Testis (tissue), 3 donors: ENCODE measurements around the gene EXD3. TPM values are rescaled to one million over a fixed set of nuclear protein-coding genes. Genes with fewer than 3 reads are reported as not detected.

ENCODE experiments used
- DNase-seq: peaks from one replicate; pipeline ENCODE4 v3.0.0-alpha.2; 2019
- H3K27ac ChIP-seq, 2 donors: fragments of 200-600 bp; sonication (generic); one replicate each; pipeline ENCODE4 v1.5.1; 2019
- H3K27me3 ChIP-seq: fragments of 200-600 bp; sonication (generic); one replicate; pipeline ENCODE4 v1.5.1; 2019
- H3K36me3 ChIP-seq: fragments of 200-600 bp; sonication (generic); one replicate; pipeline ENCODE4 v1.5.1; 2017; ENCODE audit warnings: low read depth; ENCODE audit errors: missing control alignments
- H3K4me1 ChIP-seq: fragments of 200-600 bp; sonication (generic); one replicate; pipeline ENCODE4 v1.5.1; 2019
- H3K4me3 ChIP-seq, 2 donors: fragments of 200-600 bp; sonication (generic); one replicate each; pipeline ENCODE4 v1.5.1; 2017 to 2019
- H3K9me3 ChIP-seq: fragments of 200-600 bp; sonication (generic); one replicate; pipeline ENCODE4 v1.5.1; 2017
- CTCF ChIP-seq, 3 experiments: fragments of 450-650 bp in 2 of 3; fragments of 200-600 bp in 1 of 3; sonication (generic) in 1 of 3; IDR thresholded peaks; one replicate each; pipeline ENCODE4 v1.5.1; 2016 to 2019; ENCODE audit warnings: antibody characterized with exemption in 3 of 3, mild to moderate bottlenecking in 2 of 3, moderate library complexity in 1 of 3
- POLR2A ChIP-seq: fragments of 450-650 bp; IDR thresholded peaks from one replicate; pipeline ENCODE4 v1.6.1; 2017; ENCODE audit warnings: antibody characterized with exemption, mild to moderate bottlenecking, moderate library complexity
- WGBS, 2 donors: methylation state at CpG; one replicate each; pipeline ENCODE4 v1.1.5; 2018; 5-methylcytosine and 5-hydroxymethylcytosine counted together
- intact Hi-C: fragments of 100-400 bp; cut with DNase I; formaldehyde crosslinking; loops from one replicate; pipeline ENCODE4 v1.15.1; 2023; ENCODE audit warnings: low total_unique reads
- polyA plus RNA-seq: library from polyadenylated mRNA; stranded (reverse); fragments of 350-450 nt; fragmentation: Illumina TruSeq; extraction: RNeasy Lipid Tissue Mini Kit (QIAGEN cat#74804); gene quantifications from one replicate; pipeline ENCODE4 v1.2.3, GENCODE V29; 2014; ENCODE audit warnings: low read depth, low replicate concordance; ENCODE audit not compliant: insufficient read depth
- total RNA-seq, 2 donors: library from RNA; depleted of rRNA; stranded (reverse); fragments of >200 nt; gene quantifications; one replicate each; pipeline ENCODE4 v1.2.3, GENCODE V29; 2016

EXD3 gene
- total and polyA plus RNA-seq, 3 donors from 2014 or later, result 8.9 to 24.5 (median 15.5) TPM

- 59 to 80% methylated on average over 5 to 31 of the region's 34 CpGs for WGBS, 2 donors
Measured at GRCh38 chr9:137429974-137430722, 7.2 kb upstream of the EXD3 start.

DNA sequence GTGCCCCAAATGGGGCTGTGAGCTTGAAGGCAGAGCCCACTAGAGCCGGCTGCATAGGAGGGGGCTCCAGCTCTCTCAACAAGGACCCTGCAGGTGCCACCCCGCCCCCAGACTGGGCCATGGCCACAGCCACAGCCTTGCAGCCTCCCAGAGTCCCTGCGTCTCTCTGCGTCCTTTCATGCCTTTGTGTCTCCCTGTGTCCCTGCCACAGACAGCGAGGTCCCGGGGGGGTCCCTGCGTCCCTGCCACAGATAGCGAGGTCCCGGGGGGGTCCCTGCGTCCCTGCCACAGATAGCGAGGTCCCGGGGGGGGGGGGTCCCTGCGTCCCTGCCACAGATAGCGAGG is 6.6 kb upstream of the EXD3 start:
- no peaks in the 10 kb centered on the region for H3K4me1 ChIP-seq
- no peak overlapping the region for H3K4me3 ChIP-seq
- TF ChIP-seq CTCF (IDR thresholded peaks at IDR 0.05) (no peak), POLR2A (no peak)
- intact Hi-C loops, result no loop called here
- no peaks in the 10 kb centered on the region for H3K9me3 ChIP-seq
- H3K36me3 ChIP-seq, result no peaks in the 10 kb centered on the region
- no peak overlapping the region for H3K27ac ChIP-seq
- DNase-seq, result no peak
- H3K27me3 ChIP-seq, result no peaks in the 10 kb centered on the region
- 79 to 90% methylated on average over 2 to 13 of the region's 14 CpGs for WGBS, 2 donors

More at GRCh38 chr9:137429974-137430722, 7.2 kb upstream of the EXD3 start:
- Histone ChIP-seq H3K27ac (no peak overlapping the region), H3K36me3 (no peaks in the 10 kb centered on the region), H3K27me3 (no peaks in the 10 kb centered on the region), H3K9me3 (no peaks in the 10 kb centered on the region), H3K4me1 (no peaks in the 10 kb centered on the region), H3K4me3 (no peak overlapping the region)
- no peak for TF ChIP-seq CTCF (IDR thresholded peaks at IDR 0.05)
- TF ChIP-seq POLR2A, result no peak
- DNase-seq, result no peak
- intact Hi-C loops, result no loop called here

DNA sequence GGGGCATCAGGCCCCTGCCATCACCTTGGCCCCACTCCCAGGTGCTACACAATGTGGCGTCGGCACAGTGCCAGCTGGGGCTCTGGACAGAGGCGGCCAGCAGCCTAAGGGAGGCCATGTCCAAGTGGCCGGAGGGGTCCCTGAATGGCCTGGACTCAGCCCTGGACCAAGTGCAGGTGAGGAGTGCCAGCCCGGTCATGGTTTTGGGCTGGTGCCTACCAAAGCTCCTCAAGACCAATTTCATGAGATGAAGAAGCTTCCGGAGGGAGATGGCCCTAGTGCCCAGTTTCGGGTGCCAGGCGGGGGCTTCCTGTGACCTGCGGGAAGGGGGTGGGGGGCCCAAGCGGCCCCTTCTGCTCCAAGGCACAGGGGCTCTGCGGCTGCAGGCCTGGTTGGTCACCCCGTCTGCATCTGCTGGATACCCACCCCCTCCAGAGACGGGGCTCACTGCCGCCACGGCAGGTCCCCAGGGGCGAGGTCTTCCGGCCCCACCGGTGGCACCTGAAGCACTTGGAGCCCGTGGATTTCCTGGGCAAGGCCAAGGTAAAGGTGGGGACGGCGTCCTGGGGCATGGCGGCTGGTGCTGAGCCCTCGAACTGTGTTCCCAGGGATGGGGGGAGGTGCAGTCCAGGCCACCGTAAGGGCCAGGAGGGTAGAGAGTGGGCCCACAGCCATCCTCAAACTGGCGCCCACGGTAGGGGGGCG is 6.0 kb upstream of the EXD3 start:
- no peaks in the 10 kb centered on the region for H3K9me3 ChIP-seq
- H3K4me1 ChIP-seq, result no peaks in the 10 kb centered on the region
- intact Hi-C loops, result no loop called here
- no peak overlapping the region for H3K4me3 ChIP-seq
- DNase-seq, result no peak
- TF ChIP-seq CTCF (IDR thresholded peaks at IDR 0.05), result no peak
- TF ChIP-seq POLR2A, result no peak
- 90 to 92% methylated on average over 4 to 27 of the region's 27 CpGs for WGBS, 2 donors
- H3K36me3 ChIP-seq, result no peaks in the 10 kb centered on the region
- no peaks in the 10 kb centered on the region for H3K27me3 ChIP-seq
- H3K27ac ChIP-seq, result no peak overlapping the region

GRCh38 chr9:137428311-137428630 is 5.3 kb upstream of the EXD3 start:
- Histone ChIP-seq H3K9me3 (no peaks in the 10 kb centered on the region), H3K36me3 (no peaks in the 10 kb centered on the region), H3K27me3 (no peaks in the 10 kb centered on the region), H3K4me3 (no peak overlapping the region), H3K27ac (no peak overlapping the region), H3K4me1 (no peaks in the 10 kb centered on the region)
- TF ChIP-seq CTCF (IDR thresholded peaks at IDR 0.05) (no peak), POLR2A (no peak)
- 96% methylated on average over 6 of the region's 6 CpGs; no CpG with 5 or more reads in 1 of the 2 donors for WGBS, 2 donors
- intact Hi-C loops, result no loop called here
- no peak for DNase-seq
